Erythroblast (primary cell): ENCODE data around the gene PLBD2.

Experiments
- DNase-seq, 2 experiments: peaks; one replicate each; lab custom pipeline; 2025; lab: John Stamatoyannopoulos, UW
- GATA1 ChIP-seq: IDR thresholded peaks from 2 replicates; pipeline ENCODE4 v1.6.1; 2011; ENCODE audit warnings: low read depth, mild to moderate bottlenecking, control low read depth, low read length, moderate library complexity
- POLR2A ChIP-seq: IDR thresholded peaks from 2 replicates; pipeline ENCODE4 v1.6.1; 2011; ENCODE audit warnings: mild to moderate bottlenecking, low read length

The PLBD2 gene

DNA sequence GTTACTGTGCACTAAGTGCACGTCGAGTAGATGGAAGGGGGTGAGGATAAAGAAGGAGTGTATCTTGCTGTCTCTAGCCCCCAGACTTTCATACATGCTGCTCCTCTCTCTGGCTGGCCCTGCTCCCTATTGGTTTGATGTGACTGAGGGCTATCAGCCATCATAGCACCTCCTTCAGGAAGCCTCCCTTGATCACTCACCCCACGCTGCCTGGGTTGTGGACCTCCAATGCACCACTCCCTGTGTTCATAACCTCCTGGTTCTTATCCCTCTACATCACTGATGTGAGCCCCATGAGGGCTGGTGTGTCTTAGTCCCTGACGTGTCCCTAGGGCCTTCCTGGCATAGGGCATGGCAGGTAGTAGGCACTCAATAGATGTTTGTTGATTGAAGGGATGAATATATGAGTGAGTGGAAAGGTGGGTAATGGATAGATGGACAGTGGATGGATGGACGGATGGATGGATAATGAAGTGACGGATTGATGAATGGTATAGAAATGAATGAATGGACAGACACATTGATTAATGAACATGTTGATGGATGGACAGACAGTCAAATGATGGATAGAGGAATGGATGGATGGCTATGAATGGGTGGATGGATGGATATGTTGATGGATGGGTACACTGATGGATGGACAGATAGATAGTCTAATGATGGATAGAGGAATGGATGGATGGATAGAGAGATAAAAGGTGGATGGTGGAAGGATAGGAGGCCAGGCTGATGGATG is 78.8 kb downstream of the PLBD2 start:
- no peak for DNase-seq
- TF ChIP-seq GATA1, result no peak
- TF ChIP-seq POLR2A, result no peak

DNA sequence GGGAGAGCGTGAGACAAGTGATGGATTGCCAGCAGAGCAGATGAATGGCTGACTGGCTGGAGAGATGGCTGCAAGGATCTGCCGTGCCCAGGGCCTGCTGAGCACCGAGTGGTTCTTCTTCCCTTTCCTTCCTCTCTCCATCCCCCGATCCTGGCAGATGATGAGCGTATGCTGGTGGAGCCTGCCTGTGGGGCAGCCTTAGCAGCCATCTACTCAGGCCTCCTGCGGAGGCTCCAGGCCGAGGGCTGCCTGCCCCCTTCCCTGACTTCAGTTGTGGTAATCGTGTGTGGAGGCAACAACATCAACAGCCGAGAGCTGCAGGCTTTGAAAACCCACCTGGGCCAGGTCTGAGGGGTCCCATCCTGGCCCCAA is 79.3 kb downstream of the PLBD2 start:
- no peak for DNase-seq
- no peak for TF ChIP-seq GATA1
- no peak for TF ChIP-seq POLR2A

DNA sequence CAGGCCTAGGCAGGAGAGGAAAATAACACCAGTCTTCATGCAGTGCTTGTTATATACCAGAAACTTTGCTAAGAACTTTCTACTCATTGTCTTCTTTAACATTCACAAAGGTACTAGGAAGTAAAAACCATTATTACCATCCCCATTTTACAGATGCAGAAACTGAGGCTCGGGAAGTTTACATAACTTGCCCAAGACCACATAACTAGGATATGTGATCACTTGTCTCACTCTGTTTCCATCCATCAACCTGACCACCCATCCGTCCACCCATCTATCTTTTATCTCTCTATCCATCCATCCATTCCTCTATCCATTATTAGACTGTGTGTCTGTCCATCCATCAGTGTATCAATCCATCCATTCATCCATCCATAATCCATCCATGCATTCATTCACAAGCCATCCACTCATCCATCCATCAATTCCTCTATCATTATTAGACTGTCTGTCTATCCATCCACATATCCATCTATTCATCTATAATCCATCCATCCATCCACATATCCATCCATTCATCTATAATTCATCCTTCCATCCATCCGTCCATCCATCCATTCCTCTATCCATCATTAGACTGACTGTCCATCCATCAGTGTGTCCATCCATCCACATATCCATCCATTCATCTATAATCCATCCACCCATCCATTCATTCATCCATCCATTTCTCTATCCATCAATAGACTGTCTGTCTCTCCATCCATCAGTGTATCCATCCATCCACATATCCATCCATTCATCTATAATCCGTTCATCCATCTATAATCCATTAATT is 80.3 kb downstream of the PLBD2 start:
- TF ChIP-seq POLR2A (no peak), GATA1 (no peak)
- no peak for DNase-seq

DNA sequence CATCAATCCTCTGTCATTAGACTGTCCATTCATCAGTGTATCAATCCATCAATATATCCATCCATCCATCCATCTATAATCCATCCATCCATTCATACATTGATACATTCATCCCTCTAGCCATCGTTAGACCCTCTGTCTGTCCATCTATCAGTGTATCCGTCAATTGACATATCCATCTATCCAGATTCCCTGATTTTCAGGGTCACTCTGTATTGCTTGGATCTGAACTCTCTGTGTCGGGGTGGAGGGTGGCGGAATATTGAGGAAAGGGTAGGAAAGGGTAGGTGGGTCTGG is 80.9 kb downstream of the PLBD2 start:
- no peak for DNase-seq
- TF ChIP-seq GATA1, result no peak
- TF ChIP-seq POLR2A, result no peak

DNA sequence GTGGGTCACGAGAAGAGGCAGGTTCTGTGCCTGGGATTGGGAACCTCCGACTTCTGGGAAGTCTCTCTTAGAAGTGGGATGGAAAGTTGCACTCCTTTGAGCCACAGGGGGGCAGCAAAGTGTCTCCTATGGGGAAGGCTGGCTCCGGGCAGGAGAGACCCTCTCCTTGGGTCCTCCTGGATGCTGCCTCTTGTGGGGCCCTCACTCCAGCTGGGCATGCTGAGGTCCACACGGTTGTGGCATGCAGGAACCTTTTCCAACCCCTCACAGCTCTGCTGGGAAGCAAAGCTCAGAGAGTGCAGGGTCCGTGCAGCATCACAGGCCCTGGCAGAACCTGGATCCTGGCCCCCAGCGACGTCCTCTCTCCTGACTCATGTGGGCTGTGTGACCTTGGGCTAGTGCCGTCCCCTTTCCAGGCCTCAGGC is 81.2 kb downstream of the PLBD2 start:
- DNase-seq, result peak; percentile 15 to 42
- TF ChIP-seq POLR2A (no peak), GATA1 (no peak)

DNA sequence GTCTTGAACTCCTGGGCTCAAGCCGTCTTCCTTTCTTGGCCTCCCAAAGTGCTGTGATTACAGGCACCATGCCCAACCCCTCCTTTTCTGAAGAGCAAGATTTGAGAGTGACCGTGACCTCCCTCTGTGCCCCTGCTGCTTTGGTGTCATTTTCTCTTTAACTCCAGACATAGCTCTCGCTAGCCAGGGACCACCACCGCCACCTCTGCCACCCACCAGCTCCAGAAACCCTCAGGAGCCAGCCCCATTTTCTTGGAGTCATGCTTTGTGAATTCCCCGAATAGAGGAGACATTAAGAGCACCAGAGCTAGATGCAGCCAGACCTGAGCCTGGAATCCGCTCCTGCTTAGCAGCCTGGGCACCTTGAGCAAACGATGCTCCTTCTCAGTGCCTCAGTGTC is 81.9 kb downstream of the PLBD2 start:
- TF ChIP-seq POLR2A, result no peak
- no peak for TF ChIP-seq GATA1
- DNase-seq, result no peak
